ENCODE results near the gene RNF207. TPM values are rescaled to one million over a fixed set of nuclear protein-coding genes. Genes with fewer than 3 reads are reported as not detected.

Gene RNF207
- total and polyA plus RNA-seq, 4 donors, result 8.0 to 14.4 (median 12.3) TPM

DNA sequence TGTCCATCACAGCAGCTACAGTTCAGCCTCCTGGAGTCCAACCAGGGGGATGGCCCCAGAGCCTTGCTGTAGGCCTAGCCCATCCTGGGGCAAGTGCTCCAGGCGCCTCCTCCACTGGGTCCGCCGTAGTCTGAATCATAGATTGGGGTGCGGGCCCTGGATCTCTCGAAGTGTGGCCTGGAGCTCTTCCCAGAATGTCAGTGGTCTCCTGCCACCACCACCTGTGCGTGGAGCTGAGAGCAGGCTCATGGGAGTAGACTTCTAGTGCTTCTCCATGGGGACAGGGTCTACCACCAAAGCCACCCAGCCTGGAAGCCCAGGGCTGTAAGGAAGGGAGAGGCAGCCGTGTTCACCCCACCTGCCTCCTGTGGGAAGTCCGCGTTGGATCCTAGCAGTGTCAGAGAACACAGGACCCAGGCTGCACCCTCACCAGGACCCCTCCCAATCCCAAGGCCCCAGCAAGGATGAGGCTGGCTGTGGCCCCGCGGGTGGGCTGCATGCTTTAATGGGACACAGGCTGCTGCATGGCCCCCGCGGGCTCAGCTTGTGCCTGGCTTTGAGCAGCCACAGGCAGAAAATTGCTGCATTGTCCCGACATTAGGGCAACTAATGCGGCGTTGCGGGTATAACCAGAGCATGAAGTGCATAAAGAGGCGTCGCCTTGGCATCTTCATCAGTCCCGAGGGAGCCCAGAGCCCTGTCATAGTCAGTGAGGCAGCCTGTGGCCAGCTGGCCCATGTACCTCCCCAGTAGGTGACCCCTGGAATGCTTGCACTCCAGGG lies 37.3 kb downstream of the RNF207 start:
- no peak for DNase-seq

GRCh38 chr1:6243993-6244392 lies 38.1 kb downstream of the RNF207 start, which contains the start of gene HES3:
TSS of gene HES3 (plus strand) at chr1:6244179. CDS start at chr1:6244366, 187 bp downstream.
- WGBS, 2 donors, result 7 to 9% methylated on average over 16 of the region's 16 CpGs
- Histone ChIP-seq H3K4me1 (ENCODE audit: control insufficient read depth in 5 of 5, insufficient read depth in 5 of 5, low read length in 5 of 5) (peaks cover 0 to 16% (median 4%) of the 10 kb centered on the region in 5 donors), H3K27me3 (ENCODE audit: control insufficient read depth in 3 of 3, insufficient read depth in 3 of 3, low read length in 2 of 3) (peaks cover 23 to 57% (median 47%) of the 10 kb centered on the region in 3 donors), H3K9me3 (ENCODE audit: control insufficient read depth in 4 of 4, insufficient read depth in 3 of 4, low read length in 3 of 4) (peaks cover 0 to 2% (median 0%) of the 10 kb centered on the region in 4 donors), H3K27ac (ENCODE audit: low read depth in 1 of 2, low read length in 1 of 2) (no peak within 1 kb of the TSS), H3K4me3 (no peak within 1 kb of the TSS), H3K36me3 (ENCODE audit: control insufficient read depth in 4 of 4, insufficient read depth in 4 of 4, low read length in 4 of 4) (no peaks in the 10 kb centered on the region), H3K9ac (ENCODE audit: insufficient read depth in 1 of 2, low read length in 2 of 2) (no peak within 1 kb of the TSS)
- DNase-seq, result peak in 1 of 3 donors; percentile 7
- TF ChIP-seq, protein P1, sequence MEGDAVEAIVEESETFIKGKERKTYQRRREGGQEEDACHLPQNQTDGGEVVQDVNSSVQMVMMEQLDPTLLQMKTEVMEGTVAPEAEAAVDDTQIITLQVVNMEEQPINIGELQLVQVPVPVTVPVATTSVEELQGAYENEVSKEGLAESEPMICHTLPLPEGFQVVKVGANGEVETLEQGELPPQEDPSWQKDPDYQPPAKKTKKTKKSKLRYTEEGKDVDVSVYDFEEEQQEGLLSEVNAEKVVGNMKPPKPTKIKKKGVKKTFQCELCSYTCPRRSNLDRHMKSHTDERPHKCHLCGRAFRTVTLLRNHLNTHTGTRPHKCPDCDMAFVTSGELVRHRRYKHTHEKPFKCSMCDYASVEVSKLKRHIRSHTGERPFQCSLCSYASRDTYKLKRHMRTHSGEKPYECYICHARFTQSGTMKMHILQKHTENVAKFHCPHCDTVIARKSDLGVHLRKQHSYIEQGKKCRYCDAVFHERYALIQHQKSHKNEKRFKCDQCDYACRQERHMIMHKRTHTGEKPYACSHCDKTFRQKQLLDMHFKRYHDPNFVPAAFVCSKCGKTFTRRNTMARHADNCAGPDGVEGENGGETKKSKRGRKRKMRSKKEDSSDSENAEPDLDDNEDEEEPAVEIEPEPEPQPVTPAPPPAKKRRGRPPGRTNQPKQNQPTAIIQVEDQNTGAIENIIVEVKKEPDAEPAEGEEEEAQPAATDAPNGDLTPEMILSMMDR (IDR thresholded peaks at IDR 0.05; ENCODE audit: control extremely low read depth, extremely low read depth), result no peak
- ATAC-seq (ENCODE audit: insufficient read depth, low FRiP score), result no peak

More for the DNA sequence above, 37.3 kb downstream of the RNF207 start:
- no peak overlapping the region for H3K27ac ChIP-seq (ENCODE audit: low read depth in 1 of 2, low read length in 1 of 2)
- no peak for ATAC-seq (ENCODE audit: insufficient read depth, low FRiP score)
- no peak overlapping the region for H3K9ac ChIP-seq (ENCODE audit: insufficient read depth in 1 of 2, low read length in 2 of 2)
- peaks cover 23 to 61% (median 48%) of the 10 kb centered on the region in 3 donors for H3K27me3 ChIP-seq (ENCODE audit: control insufficient read depth in 3 of 3, insufficient read depth in 3 of 3, low read length in 2 of 3)
- TF ChIP-seq, protein P1 (IDR thresholded peaks at IDR 0.05; ENCODE audit: control extremely low read depth, extremely low read depth), result no peak
- WGBS, 2 donors, result 26 to 29% methylated on average over 20 of the region's 20 CpGs
- H3K36me3 ChIP-seq (ENCODE audit: control insufficient read depth in 4 of 4, insufficient read depth in 4 of 4, low read length in 4 of 4), result no peaks in the 10 kb centered on the region
- H3K9me3 ChIP-seq (ENCODE audit: control insufficient read depth in 4 of 4, insufficient read depth in 3 of 4, low read length in 3 of 4), result peaks cover 0 to 2% (median 0%) of the 10 kb centered on the region in 4 donors
- H3K4me1 ChIP-seq (ENCODE audit: control insufficient read depth in 5 of 5, insufficient read depth in 5 of 5, low read length in 5 of 5), result peaks cover 0 to 16% (median 4%) of the 10 kb centered on the region in 5 donors
- no peak overlapping the region for H3K4me3 ChIP-seq

DNA sequence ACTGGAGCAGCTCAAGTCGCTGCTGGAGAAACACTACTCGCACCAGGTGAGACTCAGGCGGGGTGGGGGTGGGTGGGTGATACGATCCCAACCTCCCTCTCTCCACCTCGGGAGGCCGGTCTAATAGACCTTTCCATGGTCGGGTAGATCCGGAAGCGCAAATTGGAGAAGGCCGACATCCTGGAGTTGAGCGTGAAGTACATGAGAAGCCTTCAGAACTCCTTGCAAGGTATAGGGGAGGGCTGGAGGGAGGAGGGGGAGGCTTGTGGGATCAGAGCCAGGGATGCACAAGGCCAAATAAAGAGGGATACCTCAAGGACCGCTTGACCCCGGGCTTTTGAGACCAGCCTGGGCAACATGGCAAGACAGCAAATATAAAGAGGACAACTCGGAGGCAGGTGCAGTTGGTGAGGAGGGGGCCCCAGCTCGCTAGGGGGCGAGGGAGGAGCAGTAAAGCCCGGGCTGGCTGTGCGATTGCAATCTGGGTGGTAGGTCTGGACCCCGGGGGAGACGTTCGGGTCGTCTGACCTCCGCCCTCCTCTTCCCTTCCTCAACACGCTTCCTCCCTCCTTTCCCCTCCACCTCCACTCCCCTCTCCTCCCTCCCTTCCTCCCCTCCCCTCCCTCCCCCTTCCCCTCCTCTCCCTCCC lies 38.6 kb downstream of the RNF207 start:
- no peaks in the 10 kb centered on the region for H3K36me3 ChIP-seq (ENCODE audit: control insufficient read depth in 4 of 4, insufficient read depth in 4 of 4, low read length in 4 of 4)
- WGBS, 2 donors, result 2 to 3% methylated on average over 20 to 24 of the region's 24 CpGs
- no peak overlapping the region for H3K4me3 ChIP-seq
- H3K4me1 ChIP-seq (ENCODE audit: control insufficient read depth in 5 of 5, insufficient read depth in 5 of 5, low read length in 5 of 5), result peaks cover 0 to 19% (median 4%) of the 10 kb centered on the region in 5 donors
- DNase-seq (no peak), ATAC-seq (ENCODE audit: insufficient read depth, low FRiP score) (no peak)
- H3K9me3 ChIP-seq (ENCODE audit: control insufficient read depth in 4 of 4, insufficient read depth in 3 of 4, low read length in 3 of 4), result peaks cover 0 to 2% (median 0%) of the 10 kb centered on the region in 4 donors
- H3K27me3 ChIP-seq (ENCODE audit: control insufficient read depth in 3 of 3, insufficient read depth in 3 of 3, low read length in 2 of 3), result peaks cover 23 to 52% (median 42%) of the 10 kb centered on the region in 3 donors
- no peak overlapping the region for H3K9ac ChIP-seq (ENCODE audit: insufficient read depth in 1 of 2, low read length in 2 of 2)
- H3K27ac ChIP-seq (ENCODE audit: low read depth in 1 of 2, low read length in 1 of 2), result no peak overlapping the region
- TF ChIP-seq, protein P1 (IDR thresholded peaks at IDR 0.05; ENCODE audit: control extremely low read depth, extremely low read depth), result no peak
